GM19328 (cell line): ENCODE results near the gene HAUS7.
"Not testable (repeated sequence)": the region's sequence is repeated elsewhere in the genome, so short reads cannot be mapped to it uniquely, and the experiment has no call there.

Source experiments
- ATAC-seq: cut with Tn5 transposase; IDR thresholded peaks from one replicate; pipeline ENCODE4 v1.9.1; 2021; ENCODE audit warnings: mild to moderate bottlenecking, moderate library complexity; ENCODE audit not compliant: unreplicated experiment

HAUS7 gene

DNA sequence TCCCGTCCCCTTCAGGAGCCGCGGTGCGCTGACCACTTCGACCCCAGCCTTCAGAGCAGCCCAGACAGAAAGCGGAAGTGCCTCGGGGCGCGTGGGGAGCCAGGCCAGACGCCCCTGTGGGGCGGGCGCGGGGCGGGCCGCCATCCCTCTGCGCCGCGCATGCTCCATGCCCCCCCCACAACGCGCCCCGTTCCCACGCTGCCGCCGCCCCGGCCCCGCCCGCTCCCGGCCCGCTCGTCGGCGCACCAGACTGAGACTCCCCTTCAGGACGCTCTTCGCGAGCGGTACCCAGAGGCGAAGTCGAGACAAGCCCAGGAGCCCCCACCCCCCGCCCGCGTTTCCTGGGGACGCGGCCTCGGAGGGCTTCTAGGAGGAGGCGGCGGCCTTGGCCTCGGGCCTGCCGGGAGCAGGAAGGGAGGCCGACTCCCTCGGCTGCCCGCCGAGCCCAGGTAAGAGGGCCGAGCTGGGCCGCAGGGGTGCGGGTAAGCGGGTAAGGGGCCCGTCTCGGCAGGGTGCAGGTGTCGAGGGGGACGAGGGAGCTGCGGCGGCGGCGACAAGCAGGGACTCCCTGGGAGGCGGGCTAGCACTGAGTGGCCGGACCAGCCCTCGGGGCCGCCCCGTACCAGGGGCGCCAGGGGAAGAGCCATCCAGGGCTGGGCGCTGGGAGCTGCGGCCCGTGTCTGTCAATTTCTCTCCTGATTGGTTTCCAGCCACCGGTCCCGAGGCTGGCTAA, 59.0 kb downstream of the HAUS7 start, which contains the start of gene ZFP92:
ZFP92 (plus strand) TSS at position 218 of the 733 bp plus-strand sequence. CDS start 6,851 bp downstream, outside the sequence.
- no peak for ATAC-seq

DNA sequence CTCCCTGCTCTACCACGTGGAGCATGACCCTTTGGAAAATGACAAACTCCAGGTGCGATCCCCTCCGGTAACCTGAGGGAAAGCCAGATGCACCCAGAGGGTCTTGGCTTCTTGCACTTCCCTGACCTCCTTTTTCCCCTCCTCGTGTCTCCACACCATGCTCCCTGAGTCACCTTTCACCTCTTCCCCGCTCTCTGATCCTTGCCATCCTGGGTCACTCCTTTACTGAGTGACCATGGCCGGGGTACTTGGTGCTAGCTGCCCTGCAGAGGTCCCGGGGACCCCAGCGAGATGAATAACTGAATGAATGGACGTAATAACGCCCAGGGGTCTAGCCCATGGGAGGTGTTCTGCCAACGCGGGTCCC, 59.5 kb downstream of the HAUS7 start:
- ATAC-seq = no peak

- ATAC-seq = no peak
Measured at GRCh38 chrX:153410373-153410772, 60.0 kb downstream of the HAUS7 start.

DNA sequence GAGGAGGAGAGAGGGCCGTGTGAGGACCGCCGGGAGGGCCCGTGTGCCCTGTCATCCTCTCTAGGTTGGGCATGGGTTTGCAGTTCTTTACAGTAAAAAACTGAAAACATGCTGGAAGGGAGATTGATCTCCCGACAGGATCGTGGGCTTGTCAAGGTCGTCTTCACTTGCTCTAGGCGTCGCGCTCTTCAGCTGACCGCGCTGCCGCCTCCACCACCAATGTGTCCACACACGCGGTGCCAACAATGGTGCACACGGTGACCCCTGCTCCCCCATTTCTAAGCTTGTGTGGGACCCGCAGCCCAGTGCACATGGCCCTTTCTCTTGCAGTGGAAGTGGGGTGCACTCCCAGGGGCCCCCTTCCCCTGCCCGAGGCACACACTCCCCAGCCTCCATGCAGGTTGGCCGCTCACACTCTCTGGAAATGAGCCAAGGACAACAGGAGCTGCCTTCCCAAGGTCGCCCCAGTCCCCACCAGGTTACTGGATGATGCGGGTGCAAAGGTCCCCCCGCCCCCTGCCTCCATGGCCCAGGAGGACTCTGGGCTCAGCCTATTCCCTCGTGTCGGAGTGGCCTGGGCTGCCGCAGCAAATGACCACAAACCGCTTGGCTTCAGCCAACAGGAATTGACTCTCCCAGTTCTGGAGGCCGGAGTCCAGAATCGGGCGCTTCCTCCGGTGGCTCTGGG, 60.8 kb downstream of the HAUS7 start:
- no peak for ATAC-seq

DNA sequence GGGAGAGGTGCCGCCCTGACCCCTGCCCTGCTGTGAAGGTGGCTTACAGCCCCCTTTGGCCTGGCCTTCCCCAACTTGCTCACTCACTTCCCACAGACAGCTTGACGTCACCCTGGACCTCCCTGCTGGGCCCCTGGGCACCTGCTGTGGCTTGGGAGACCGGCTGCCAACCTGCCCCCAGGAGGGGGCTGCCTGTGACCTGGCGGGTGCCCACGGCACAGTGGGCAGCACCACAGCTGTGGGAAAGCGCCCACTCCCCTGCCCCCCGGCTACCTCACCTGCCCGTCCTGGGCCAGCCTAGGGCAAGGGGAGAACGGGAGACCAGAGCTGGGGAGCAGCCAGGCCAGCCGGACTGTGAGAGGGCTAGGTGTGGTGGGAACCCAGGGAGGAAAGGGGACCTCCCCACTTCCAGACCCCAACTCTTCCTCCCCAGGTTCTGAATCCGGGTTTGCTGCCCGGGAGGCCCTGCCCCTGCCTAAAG, 61.5 kb downstream of the HAUS7 start:
- no peak for ATAC-seq

GRCh38 chrX:153408221-153408721, 62.1 kb downstream of the HAUS7 start:
- ATAC-seq = no peak

DNA sequence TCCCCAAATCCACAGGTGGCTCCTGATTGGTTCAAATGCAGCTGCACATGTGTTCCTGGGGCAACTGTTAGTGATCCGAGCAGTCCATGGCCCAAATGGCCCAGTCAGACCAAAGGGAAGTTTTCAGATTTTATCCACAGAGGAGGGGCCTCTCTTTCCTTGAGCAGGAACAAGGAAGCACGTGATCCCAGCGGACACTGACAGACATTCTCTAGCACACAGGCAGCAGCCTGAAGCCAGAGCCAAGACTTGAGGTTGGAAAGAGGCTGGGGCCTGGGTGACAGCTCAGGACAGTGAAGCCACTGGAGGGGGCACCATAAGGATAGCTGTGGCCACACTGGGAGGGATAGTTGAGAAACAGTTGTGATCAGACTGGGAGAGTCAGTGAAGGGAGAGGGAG, 62.6 kb downstream of the HAUS7 start:
- no peak for ATAC-seq

GRCh38 chrX:153406903-153407302, 63.5 kb downstream of the HAUS7 start:
- ATAC-seq = no peak

GRCh38 chrX:153406011-153406410, 64.4 kb downstream of the HAUS7 start:
- no peak for ATAC-seq

DNA sequence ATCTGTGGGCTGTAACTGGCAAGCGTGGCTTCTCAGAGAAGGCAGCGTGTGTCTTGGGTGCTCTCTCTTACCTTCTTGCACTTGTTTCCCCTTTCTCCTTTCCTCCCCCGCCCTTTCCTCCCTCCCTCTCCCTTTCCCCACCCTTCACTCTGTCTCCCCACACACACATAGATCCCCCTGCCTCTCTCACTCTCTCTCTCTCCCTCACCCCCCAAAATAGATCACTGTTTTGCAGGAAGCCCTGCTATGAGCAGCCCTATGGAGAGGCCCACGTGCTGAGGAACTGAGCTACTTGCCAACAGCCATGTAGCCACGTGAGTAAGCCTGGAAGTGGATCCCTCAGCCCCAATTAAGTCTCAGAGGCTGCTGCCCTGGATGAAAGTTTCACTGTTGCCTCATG, 65.0 kb downstream of the HAUS7 start:
- ATAC-seq = no peak

DNA sequence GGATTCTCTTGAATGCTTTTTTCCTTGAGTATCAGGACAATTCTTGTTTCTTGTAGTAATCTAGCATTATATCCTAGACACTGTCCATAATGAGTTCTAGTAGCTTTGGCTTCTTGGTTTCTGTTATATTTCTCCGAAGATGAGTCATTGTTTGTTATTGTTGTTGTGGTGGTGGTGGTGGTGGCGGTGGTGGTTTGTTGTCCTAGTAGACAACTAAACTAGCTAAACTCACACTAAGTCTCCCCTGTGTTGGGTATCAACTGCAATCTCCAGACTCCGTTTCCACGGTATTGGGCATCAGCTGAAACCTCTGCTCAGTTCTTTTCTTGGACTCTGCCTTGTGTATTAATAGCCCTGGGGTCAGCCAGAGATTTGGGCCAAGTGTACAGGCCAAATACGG, 66.0 kb downstream of the HAUS7 start:
- ATAC-seq = not testable (repeated sequence)

DNA sequence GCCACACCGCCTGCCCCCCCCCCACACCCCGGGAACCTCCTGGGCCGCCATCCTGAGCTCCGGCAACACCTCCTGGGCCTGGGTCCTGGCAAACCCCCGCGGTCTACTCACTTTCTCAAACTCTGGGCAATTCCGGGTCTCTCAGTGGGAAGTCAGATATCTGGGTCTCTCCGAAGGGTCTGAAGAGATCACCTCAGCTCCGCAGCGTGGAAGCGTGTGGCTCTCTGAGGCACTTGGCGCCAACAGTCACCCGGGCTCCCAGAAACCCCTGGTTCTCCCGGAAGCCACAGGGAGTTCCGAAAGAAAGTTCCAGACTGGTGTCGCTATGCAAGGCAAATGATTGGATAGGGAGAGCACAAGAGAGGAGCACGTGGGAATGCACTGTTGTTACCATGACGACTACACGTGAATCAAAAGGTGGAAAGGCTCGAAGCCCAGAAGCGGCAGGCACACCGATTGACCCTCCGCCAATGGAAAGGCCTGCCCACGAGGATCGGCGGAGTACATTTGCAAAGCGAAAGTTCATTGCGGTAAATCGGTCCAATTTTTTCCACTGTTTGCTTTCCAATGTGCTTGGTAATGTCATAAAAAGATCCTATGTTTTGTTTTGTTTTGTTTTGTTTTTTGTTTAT, 69.1 kb downstream of the HAUS7 start, which contains the start of gene PNMA6E:
PNMA6E (minus strand) TSS at position 218 of the 632 bp plus-strand sequence. CDS start 2,501 bp downstream, outside the sequence.
- ATAC-seq = no peak

- no peak for ATAC-seq
Measured at GRCh38 chrX:153400146-153401132, 69.9 kb downstream of the HAUS7 start.

DNA sequence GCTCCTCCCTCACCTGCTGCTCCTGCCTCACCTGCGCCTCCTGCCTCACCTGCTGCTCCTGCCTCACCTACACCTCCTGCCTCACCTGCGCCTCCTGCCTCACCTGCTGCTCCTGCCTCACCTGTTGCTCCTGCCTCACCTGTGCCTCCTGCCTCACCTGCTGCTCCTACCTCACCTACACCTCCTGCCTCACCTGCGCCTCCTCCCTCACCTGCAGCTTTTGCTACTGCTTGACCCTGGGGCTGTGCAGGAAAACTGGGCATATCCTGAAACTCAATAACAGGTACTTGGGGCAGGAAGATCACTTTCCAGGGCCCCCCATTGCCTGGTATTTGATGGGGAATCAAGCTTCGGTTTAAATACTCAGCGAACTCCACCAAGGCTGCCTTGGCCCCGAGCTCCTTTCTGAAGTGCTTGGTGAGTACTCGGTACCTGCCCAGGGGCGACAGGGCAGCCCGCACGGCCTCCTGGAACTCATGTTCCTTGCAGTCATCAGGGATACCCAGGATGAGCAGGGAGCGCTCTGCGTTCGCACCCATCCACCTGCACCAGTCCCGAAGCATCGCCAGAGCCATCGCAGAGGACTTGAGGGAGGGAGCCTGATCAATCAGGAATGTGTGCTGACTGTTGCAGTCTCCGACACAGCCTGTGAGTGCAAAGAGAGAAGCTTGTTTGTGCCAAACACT, 72.0 kb downstream of the HAUS7 start:
- ATAC-seq = no peak
